ENCODE results near the gene FRMD5.

DNA sequence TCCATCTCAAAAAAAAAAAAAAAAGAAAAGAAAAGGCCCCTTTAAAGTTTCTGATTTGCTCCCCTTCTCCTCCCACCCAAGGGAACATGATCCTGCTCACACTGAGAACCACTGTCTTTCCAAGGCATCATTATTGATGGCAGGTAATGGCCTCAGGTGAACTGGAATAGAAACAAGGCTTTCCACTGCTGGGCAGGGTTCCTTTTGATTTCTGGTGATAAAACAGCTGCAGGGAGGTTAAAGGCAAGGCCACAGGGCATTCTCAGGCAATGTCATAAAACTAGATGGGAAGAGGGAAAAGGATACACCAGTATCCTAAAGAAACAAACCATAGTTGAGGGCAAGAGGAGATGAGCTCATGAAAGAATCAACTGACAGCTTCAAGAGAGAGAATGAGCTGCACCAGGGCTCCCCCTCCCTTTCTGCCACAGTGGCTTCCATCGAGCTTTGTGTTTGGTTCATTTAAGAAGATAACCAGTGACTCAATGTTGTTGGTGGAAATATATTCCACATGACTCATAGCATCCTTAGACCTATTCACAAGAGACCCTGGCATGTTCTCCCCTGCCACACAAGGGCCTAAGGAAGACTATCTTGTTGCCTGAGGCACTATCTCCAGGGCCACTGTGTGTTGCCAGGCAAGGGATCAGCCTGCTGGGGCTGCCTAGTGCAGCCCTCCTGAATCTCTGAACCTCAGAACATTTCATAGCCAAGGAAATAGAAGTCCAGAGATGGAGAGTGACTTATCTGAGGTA is 281.9 kb downstream of the FRMD5 start:
- TF ChIP-seq REST (IDR thresholded peaks at IDR 0.05) = no peak
- TF ChIP-seq CTCF (IDR thresholded peaks at IDR 0.05) = no peak
- no peak for TF ChIP-seq POLR2A (IDR thresholded peaks at IDR 0.05; ENCODE audit: low read length)
- no peak for TF ChIP-seq RAD21 (conservative IDR thresholded peaks at IDR 0.05 in 1 of 2, IDR thresholded peaks at IDR 0.05 in 1 of 2)
- TF ChIP-seq NR3C1 (IDR thresholded peaks at IDR 0.05) = no peak
- no peak for TF ChIP-seq JUN (IDR thresholded peaks at IDR 0.05)
- TF ChIP-seq, protein P1, sequence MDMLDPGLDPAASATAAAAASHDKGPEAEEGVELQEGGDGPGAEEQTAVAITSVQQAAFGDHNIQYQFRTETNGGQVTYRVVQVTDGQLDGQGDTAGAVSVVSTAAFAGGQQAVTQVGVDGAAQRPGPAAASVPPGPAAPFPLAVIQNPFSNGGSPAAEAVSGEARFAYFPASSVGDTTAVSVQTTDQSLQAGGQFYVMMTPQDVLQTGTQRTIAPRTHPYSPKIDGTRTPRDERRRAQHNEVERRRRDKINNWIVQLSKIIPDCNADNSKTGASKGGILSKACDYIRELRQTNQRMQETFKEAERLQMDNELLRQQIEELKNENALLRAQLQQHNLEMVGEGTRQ (IDR thresholded peaks at IDR 0.05) = no peak
- TF ChIP-seq CBX8 (IDR thresholded peaks at IDR 0.05) = no peak
- no peak for TF ChIP-seq POLR2AphosphoS2 (conservative IDR thresholded peaks at IDR 0.05; ENCODE audit: low read length)
- TF ChIP-seq MYC (IDR thresholded peaks at IDR 0.05; ENCODE audit: borderline replicate concordance, low read length) = no peak
- no peak for TF ChIP-seq ZFP36 (IDR thresholded peaks at IDR 0.05; ENCODE audit: borderline replicate concordance, partially characterized antibody)
